ENCODE data around the gene ZDHHC12. TPM values are rescaled to one million over a fixed set of nuclear protein-coding genes. Genes with fewer than 3 reads are reported as not detected.

The ZDHHC12 gene
- total and polyA plus RNA-seq, 10 of the 15 experiments (the other 5 are each of a cell fraction or from before 2014, with no cell fraction given), result 0.95 to 146 (median 49.9) TPM

DNA sequence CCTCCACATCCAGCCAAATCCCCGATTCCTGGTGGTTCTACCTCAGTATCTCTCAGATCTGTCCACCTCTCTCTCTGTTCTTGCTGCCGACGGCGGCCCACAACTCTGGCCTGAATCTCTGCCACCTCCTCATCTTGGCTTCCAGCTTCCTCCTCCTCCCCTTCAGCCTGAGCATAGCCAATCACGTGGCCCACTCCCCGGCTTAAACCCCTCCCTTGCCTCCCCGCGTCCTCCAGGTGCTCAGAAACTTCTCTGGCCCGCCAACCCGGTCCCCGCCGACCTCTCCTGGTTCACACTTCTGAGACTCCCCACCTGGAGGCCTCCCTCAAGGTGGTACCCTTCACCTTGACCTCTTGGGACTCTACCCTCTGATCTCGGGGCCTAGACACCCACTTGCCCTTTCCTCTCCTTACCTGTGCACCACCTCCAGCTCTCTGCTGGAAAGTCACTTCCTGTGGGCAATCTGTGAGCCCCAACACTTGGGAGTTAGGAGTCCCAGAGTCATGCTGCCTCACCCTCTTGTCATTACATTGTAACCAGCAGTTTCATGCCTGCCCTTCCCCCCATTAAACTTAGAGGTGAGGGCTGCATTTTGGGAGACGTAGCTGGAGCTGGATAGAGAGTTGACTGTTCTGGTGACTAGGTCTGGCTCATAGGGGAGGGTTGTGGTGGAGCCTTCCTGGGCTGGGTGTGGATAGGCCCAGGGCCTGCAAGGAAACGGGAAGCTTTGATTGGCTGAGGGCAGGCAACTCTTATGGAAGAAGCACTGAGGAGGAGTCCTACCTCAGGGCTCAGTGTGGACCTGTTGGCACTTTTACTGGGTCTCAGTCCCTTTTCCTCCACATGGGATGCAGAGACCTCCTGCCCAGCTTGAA, 39.4 kb downstream of the ZDHHC12 start (continued):
- no peak for TF ChIP-seq ETV6 (conservative IDR thresholded peaks at IDR 0.05 in 1 of 2, IDR thresholded peaks at IDR 0.05 in 1 of 2; ENCODE audit: borderline replicate concordance in 1 of 2, low read depth in 1 of 2)
- no peak for TF ChIP-seq CEBPB (IDR thresholded peaks at IDR 0.05; ENCODE audit: borderline replicate concordance in 1 of 2, low read depth in 2 of 2, low read length in 2 of 2)
- no peak for TF ChIP-seq FOS (IDR thresholded peaks at IDR 0.05; ENCODE audit: borderline replicate concordance, extremely low read depth, insufficient read length)
- TF ChIP-seq GABPA (IDR thresholded peaks at IDR 0.05; ENCODE audit: low read depth), result no peak
- no peak for TF ChIP-seq BRCA1 (IDR thresholded peaks at IDR 0.05; ENCODE audit: low read depth, low read length)
- 0 out of 2 replicates have a peak, but pooled peaks have one; percentile 61 for TF ChIP-seq CBFB (IDR thresholded peaks at IDR 0.05; ENCODE audit: low read depth)
- no peak for TF ChIP-seq WRNIP1 (IDR thresholded peaks at IDR 0.05; ENCODE audit: borderline replicate concordance, low read depth, low read length)
- TF ChIP-seq NFXL1 (IDR thresholded peaks at IDR 0.05; ENCODE audit: borderline replicate concordance), result no peak
- TF ChIP-seq, protein P1, sequence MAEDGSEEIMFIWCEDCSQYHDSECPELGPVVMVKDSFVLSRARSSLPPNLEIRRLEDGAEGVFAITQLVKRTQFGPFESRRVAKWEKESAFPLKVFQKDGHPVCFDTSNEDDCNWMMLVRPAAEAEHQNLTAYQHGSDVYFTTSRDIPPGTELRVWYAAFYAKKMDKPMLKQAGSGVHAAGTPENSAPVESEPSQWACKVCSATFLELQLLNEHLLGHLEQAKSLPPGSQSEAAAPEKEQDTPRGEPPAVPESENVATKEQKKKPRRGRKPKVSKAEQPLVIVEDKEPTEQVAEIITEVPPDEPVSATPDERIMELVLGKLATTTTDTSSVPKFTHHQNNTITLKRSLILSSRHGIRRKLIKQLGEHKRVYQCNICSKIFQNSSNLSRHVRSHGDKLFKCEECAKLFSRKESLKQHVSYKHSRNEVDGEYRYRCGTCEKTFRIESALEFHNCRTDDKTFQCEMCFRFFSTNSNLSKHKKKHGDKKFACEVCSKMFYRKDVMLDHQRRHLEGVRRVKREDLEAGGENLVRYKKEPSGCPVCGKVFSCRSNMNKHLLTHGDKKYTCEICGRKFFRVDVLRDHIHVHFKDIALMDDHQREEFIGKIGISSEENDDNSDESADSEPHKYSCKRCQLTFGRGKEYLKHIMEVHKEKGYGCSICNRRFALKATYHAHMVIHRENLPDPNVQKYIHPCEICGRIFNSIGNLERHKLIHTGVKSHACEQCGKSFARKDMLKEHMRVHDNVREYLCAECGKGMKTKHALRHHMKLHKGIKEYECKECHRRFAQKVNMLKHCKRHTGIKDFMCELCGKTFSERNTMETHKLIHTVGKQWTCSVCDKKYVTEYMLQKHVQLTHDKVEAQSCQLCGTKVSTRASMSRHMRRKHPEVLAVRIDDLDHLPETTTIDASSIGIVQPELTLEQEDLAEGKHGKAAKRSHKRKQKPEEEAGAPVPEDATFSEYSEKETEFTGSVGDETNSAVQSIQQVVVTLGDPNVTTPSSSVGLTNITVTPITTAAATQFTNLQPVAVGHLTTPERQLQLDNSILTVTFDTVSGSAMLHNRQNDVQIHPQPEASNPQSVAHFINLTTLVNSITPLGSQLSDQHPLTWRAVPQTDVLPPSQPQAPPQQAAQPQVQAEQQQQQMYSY (CRISPR knock-in tag; IDR thresholded peaks at IDR 0.05), result no peak
- no peak for TF ChIP-seq PML (IDR thresholded peaks at IDR 0.05; ENCODE audit: low read length)
- peak; percentile 76; the same call in 1 of the 2 replicates for TF ChIP-seq YY1 (IDR thresholded peaks at IDR 0.05; ENCODE audit: low read depth, low read length)
- no peak; the same call in 1 of the 2 replicates for TF ChIP-seq HCFC1 (IDR thresholded peaks at IDR 0.05; ENCODE audit: low read length)
- TF ChIP-seq, protein P2, sequence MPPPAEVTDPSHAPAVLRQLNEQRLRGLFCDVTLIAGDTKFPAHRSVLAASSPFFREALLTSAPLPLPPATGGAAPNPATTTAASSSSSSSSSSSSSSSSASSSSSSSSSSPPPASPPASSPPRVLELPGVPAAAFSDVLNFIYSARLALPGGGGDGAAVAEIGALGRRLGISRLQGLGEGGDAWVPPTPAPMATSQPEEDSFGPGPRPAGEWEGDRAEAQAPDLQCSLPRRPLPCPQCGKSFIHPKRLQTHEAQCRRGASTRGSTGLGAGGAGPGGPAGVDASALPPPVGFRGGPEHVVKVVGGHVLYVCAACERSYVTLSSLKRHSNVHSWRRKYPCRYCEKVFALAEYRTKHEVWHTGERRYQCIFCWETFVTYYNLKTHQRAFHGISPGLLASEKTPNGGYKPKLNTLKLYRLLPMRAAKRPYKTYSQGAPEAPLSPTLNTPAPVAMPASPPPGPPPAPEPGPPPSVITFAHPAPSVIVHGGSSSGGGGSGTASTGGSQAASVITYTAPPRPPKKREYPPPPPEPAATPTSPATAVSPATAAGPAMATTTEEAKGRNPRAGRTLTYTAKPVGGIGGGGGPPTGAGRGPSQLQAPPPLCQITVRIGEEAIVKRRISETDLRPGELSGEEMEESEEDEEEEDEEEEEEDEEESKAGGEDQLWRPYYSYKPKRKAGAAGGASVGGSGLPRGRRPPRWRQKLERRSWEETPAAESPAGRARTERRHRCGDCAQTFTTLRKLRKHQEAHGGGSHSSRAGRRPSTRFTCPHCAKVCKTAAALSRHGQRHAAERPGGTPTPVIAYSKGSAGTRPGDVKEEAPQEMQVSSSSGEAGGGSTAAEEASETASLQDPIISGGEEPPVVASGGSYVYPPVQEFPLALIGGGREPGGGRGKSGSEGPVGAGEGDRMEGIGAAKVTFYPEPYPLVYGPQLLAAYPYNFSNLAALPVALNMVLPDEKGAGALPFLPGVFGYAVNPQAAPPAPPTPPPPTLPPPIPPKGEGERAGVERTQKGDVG (CRISPR knock-in tag; IDR thresholded peaks at IDR 0.05), result no peak
- no peak for TF ChIP-seq ZZZ3 (IDR thresholded peaks at IDR 0.05; ENCODE audit: control insufficient read depth, insufficient read length, low read depth)
- TF ChIP-seq REST (IDR thresholded peaks at IDR 0.05; ENCODE audit: low read depth, low read length), result no peak
- no peak for TF ChIP-seq JUND (IDR thresholded peaks at IDR 0.05; ENCODE audit: low read depth, low read length)
